A549 treated with Hydrocortisone at 1 μM for 4 hours (cell line): Measurements from ENCODE around the gene SLC35G4. TPM values are rescaled to one million over a fixed set of nuclear protein-coding genes. Genes with fewer than 3 reads are reported as not detected.

Experiments used
- total RNA-seq: library from RNA; stranded (reverse); fragments of 200-300 nt; extraction: Qiagen RNA extraction; gene quantifications from 5 replicates; pipeline ENCODE4 v1.2.3, GENCODE V29; 2022

The SLC35G4 gene
- total RNA-seq: not detected in 5 replicates

GRCh38 chr18:11609488-11609887 lies at the start of gene SLC35G4:
SLC35G4 (plus strand) TSS chr18:11609596; CDS start chr18:11609596, 0 bp downstream.

Other genes starting within 250 kb of the SLC35G4 start
- gene GNAL, start 79.7 kb downstream of the SLC35G4 start, total RNA-seq: 4.7 to 6.8 TPM (median 5.8 TPM) in 5 replicates
- 39.0 to 49.4 TPM (median 41.2 TPM) in 5 replicates for gene CHMP1B, start 241.8 kb downstream of the SLC35G4 start, total RNA-seq